Iris pigment epithelial cell (primary cell): ENCODE data around the gene SLC1A2.

ENCODE experiments used
- DNase-seq: peaks from one replicate; pipeline ENCODE4 v3.0.0-alpha.2; 2011; ENCODE audit warnings: low read depth

The SLC1A2 gene

GRCh38 chr11:35419184-35419829 lies at the start of gene SLC1A2:
TSS of gene SLC1A2 (minus strand) at chr11:35419558. CDS start at chr11:35418966, 592 bp downstream.
- peak; percentile 50 for DNase-seq

- no peak for DNase-seq
Measured at GRCh38 chr11:35466058-35466457, 46.7 kb upstream of the SLC1A2 start.

- no peak for DNase-seq
Measured at GRCh38 chr11:35464308-35464707, 45.0 kb upstream of the SLC1A2 start.

DNA sequence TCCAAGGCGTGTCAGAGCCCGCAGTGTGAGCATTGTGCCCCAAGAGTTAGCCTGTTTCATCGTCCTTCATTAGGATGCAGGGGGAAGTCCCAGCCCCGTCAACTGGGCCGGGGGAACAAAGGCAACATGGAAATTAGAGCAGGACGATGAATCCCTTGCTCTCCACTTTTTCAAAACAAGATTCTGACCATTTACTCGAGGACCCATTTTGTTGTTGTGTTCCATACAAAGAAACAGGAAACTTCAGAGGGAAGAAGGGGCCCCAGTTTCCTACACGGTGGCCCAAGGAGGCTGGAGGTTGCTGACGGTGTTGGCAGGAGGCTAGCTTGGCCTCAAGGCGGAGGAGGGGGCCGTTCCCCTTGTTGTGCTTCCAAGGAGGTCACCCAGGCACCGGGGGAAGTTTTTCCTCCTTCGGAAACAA lies 44.0 kb upstream of the SLC1A2 start:
- no peak for DNase-seq

GRCh38 chr11:35461917-35462538 lies 42.7 kb upstream of the SLC1A2 start:
- no peak for DNase-seq

DNA sequence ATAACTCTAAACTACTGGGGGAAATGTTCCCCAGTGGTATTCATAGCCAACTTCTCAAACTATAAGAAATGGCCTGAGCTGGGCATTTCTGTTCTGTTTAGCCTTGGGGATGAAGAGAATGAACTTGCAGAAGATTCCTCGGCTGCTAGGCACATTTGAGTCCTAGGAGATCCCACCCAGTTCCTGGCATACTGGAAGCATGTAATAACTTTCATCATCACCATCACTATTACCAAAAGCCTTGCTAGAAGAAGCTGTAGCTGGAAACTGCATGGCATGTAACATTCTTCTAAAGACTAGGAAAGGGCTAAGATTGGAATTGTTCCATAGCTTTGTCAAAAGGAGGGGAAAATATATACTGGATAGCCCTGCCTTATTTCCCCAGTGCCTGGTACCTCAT lies 40.1 kb upstream of the SLC1A2 start:
- no peak for DNase-seq

- peak; percentile 34 for DNase-seq
Measured at GRCh38 chr11:35458846-35459245, 39.5 kb upstream of the SLC1A2 start.

- DNase-seq = no peak
Measured at GRCh38 chr11:35454362-35454761, 35.0 kb upstream of the SLC1A2 start.

DNA sequence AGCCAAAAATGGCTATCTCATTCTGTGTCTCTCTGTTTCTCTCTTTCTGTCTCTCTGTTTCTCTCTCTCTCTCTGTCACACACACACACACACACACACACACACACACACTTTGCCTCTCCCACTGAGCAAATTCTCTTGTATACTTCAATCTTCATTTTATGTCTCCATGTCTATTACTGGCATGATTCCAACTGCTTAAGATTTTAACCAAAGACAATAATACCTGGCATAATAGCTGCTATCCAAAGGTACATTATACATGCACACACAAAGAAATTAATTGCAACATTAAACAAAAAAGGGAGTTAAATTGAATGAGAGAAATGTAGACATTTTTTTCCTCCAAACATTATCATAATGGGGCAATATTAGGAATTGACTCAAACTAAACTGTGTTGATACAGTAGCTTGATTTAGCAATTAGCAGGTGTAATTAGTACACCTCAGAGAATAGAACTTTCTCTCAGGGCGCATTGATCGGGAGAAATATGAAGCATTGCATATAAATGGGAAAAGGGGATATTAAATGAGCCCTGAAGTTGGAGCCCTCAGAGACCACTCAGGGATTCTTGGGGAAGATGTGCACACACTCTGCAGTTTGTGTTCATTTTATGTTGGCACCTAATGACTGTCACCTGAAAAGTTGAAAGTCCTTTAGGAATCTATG lies 17.4 kb upstream of the SLC1A2 start:
- DNase-seq = no peak

GRCh38 chr11:35433588-35433987 lies 14.2 kb upstream of the SLC1A2 start:
- DNase-seq = no peak

- no peak for DNase-seq
Measured at GRCh38 chr11:35432464-35432863, 13.1 kb upstream of the SLC1A2 start.

- DNase-seq = peak; percentile 54
Measured at GRCh38 chr11:35427071-35427470, 7.7 kb upstream of the SLC1A2 start.

DNA sequence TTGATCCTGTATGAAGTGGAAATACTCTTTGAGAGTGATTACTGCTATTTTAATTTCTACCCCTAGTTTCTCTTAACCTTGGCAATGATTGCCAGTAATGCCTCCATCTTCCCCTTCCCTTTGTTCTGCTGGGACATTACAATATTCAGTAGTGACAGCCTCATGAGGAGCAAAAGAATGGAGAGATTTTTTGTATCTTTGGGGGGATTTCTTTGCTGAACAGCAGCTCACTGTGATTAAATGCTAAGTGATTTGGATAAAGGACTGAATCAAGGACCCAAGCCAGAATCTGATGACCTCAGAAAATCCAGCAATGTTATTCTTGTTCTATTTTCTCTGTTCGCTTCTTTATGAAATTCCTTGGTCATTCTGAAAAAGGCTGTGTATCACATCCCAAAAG lies 7.0 kb upstream of the SLC1A2 start:
- DNase-seq = no peak

GRCh38 chr11:35425603-35426212 lies 6.3 kb upstream of the SLC1A2 start:
- DNase-seq = no peak

- no peak for DNase-seq
Measured at GRCh38 chr11:35424157-35424940, 5.0 kb upstream of the SLC1A2 start.

DNA sequence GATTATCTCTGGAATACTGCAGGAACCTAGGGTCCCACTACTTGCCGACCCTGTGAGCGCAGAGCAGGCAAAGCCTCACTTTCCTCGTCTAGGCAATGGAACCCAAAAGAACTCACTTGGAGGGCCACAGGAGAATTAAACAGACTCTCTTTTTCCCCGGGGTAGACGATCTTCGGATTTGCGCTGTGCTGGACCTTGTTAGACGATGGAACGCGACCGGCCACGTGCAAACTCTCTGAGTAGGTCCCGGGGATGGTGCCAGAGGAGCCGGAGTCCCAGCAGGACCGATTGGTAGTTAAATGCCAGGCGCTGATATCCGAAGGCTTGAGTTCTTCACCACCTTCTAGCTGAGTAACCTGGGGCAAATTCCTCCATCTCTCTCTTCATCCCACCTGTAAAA lies 1.0 kb upstream of the SLC1A2 start:
- DNase-seq = peak; percentile 16

GRCh38 chr11:35419830-35420333 lies 524 bp upstream of the SLC1A2 start:
- peak; percentile 36 for DNase-seq

GRCh38 chr11:35418282-35419183 lies 825 bp downstream of the SLC1A2 start:
- peak; percentile 39 for DNase-seq

GRCh38 chr11:35415487-35415886 lies 3.9 kb downstream of the SLC1A2 start:
- DNase-seq = no peak

- no peak for DNase-seq
Measured at GRCh38 chr11:35414776-35415175, 4.6 kb downstream of the SLC1A2 start.

- no peak for DNase-seq
Measured at GRCh38 chr11:35414311-35414710, 5.0 kb downstream of the SLC1A2 start.
